ENCODE data around the gene LMCD1.

LMCD1 gene

GRCh38 chr3:8539419-8539818 lies 37.8 kb downstream of the LMCD1 start:
- no peak for DNase-seq

GRCh38 chr3:8540456-8540855 lies 38.8 kb downstream of the LMCD1 start:
- DNase-seq: no peak

- no peak for DNase-seq
These were observed 39.9 kb downstream of the LMCD1 start for GRCh38 chr3:8541486-8541885.

- no peak for DNase-seq
These were observed 40.8 kb downstream of the LMCD1 start for GRCh38 chr3:8542190-8543135.

GRCh38 chr3:8546609-8547008 lies 45.0 kb downstream of the LMCD1 start:
- no peak for DNase-seq

GRCh38 chr3:8548502-8549275 lies 47.1 kb downstream of the LMCD1 start:
- no peak for DNase-seq

GRCh38 chr3:8549354-8549753 lies 47.7 kb downstream of the LMCD1 start:
- DNase-seq: no peak

GRCh38 chr3:8550611-8551010 lies 49.0 kb downstream of the LMCD1 start:
- DNase-seq: no peak

- no peak for DNase-seq
These were observed 50.7 kb downstream of the LMCD1 start for GRCh38 chr3:8552223-8552762.

GRCh38 chr3:8553405-8553804 lies 51.8 kb downstream of the LMCD1 start:
- DNase-seq: no peak

GRCh38 chr3:8554696-8555095 lies 53.1 kb downstream of the LMCD1 start:
- no peak for DNase-seq

GRCh38 chr3:8555113-8555661 lies 53.6 kb downstream of the LMCD1 start:
- DNase-seq: no peak

- no peak for DNase-seq
These were observed 54.3 kb downstream of the LMCD1 start for GRCh38 chr3:8555725-8556472.

GRCh38 chr3:8556473-8556869 lies 54.8 kb downstream of the LMCD1 start:
- DNase-seq: no peak

GRCh38 chr3:8557298-8557697 lies 55.7 kb downstream of the LMCD1 start:
- DNase-seq: no peak

- DNase-seq: no peak
These were observed 57.0 kb downstream of the LMCD1 start for GRCh38 chr3:8558645-8559044.

- DNase-seq: no peak
These were observed 57.7 kb downstream of the LMCD1 start for GRCh38 chr3:8559351-8559750.

GRCh38 chr3:8560366-8561007 lies 58.9 kb downstream of the LMCD1 start:
- no peak for DNase-seq

GRCh38 chr3:8561370-8561769 lies 59.7 kb downstream of the LMCD1 start:
- no peak for DNase-seq

- no peak for DNase-seq
These were observed 60.5 kb downstream of the LMCD1 start for GRCh38 chr3:8562081-8562595.

- DNase-seq: no peak
These were observed 61.5 kb downstream of the LMCD1 start for GRCh38 chr3:8563146-8563545.

GRCh38 chr3:8563597-8563996 lies 62.0 kb downstream of the LMCD1 start:
- DNase-seq: no peak

Data from SHP77 (cell line).